ENCODE measurements around the gene LANCL3. TPM values are rescaled to one million over a fixed set of nuclear protein-coding genes. Genes with fewer than 3 reads are reported as not detected.
A peak's percentile ranks its signal among the peaks of the same experiment; 100 is the strongest.

LANCL3 gene
- total RNA-seq, 1 experiment from 2014 or later = 0.47 TPM

DNA sequence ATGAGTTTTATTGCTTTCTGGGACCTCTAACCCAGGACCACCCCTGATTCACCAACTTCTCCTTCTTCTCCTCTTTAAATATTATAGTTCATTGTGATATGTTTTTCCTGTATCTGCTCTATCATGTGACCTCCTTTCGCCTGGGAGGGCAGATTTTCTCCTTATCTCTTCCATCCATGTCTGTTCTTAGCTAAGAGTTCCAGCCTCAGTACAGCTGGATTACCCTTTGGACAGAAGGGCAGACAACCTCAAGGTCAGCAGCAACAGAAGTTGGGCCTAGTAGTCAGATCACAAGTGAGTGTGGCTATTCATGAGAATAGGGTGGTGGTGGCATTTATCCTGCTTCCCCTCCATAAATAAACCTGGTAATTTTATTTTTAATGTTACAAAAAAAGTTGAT is 108.4 kb downstream of the LANCL3 start:
- no peak for DNase-seq (ENCODE audit: low spot score)

DNA sequence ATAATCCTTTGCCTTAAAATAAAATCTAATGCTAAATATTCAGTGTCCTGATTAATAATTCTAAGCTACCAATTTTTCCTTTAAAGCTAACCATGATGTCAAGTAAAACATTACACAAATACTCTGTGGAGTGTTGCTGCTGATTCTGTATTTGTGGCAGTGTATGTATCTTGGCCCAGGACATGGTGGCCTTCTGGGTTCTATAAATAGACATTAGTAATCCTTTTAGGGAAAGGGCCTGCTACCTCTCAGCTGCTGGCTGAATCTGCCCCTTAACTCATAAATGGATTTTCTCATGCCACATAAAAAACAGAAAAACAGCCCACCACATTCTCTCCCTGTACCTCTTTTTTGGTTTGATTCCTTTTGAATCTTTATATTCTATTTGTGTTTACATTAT is 113.0 kb downstream of the LANCL3 start:
- DNase-seq (ENCODE audit: low spot score) = no peak

DNA sequence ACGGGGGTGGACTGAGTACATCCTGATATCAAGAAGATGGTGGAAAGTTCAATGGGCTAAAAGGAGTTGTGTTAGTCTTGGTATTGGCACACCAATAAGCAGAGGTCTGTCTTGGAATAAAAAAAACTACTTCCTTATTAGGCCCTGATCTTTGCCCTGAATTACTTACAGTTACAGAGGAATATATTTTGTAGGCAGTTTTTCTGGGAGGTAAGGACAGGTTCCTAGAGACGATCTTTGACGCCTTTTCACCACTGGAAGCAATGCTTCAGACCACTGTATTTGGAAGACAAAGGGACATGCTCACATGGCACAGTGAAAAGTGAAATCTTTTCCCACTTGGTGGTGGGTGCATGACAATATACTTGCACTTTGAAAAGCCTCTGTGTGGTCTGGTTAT is 113.5 kb downstream of the LANCL3 start:
- no peak for DNase-seq (ENCODE audit: low spot score)

DNA sequence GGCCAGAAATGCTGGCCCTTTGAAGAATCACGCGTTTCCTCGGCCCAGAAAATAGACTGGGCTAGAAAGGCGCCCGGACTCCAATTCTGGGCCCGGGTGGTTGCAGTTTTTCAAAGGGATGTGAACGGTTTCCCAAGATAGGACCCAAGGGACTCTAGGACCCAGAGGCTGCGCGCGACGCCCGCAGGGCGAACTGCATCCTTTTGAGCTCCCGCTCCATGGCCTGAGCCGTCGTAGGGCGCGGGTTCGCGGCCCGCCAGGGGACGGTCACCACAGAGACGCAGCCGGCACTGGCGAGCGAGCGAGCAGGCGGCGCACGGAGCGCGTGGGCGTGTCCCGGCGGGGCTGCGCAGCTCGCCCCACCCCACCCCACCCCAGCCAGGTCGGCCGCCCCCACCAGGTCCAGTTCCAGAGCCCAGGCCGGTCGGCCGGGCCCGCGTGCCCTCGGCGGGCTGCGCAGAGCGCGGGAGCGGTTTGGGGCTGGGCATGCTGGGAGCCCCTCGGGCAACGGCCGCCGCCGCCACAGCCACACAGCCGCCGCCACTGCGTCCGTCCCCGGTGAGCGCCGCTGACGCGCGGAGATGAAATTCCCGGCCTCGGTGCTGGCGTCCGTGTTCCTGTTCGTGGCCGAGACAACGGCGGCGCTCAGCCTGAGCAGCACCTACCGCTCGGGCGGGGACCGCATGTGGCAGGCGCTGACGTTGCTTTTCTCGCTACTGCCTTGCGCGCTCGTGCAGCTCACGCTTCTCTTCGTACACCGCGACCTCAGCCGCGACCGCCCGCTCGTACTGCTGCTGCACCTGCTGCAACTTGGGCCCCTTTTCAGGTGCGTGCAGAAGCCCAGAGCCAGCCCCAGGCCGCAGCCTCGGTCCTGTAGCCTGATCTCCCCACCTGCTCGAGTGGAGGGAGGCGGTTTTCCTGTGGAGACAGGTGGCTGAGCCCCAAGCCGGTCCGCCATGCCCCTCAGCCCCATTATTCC is 114.2 kb downstream of the LANCL3 start, which contains the start of gene XK:
Gene XK (plus strand): TSS at position 411 of the 979 bp plus-strand sequence. CDS start 171 bp downstream, at position 582.
- peak; percentile 46 for DNase-seq (ENCODE audit: low spot score)

DNA sequence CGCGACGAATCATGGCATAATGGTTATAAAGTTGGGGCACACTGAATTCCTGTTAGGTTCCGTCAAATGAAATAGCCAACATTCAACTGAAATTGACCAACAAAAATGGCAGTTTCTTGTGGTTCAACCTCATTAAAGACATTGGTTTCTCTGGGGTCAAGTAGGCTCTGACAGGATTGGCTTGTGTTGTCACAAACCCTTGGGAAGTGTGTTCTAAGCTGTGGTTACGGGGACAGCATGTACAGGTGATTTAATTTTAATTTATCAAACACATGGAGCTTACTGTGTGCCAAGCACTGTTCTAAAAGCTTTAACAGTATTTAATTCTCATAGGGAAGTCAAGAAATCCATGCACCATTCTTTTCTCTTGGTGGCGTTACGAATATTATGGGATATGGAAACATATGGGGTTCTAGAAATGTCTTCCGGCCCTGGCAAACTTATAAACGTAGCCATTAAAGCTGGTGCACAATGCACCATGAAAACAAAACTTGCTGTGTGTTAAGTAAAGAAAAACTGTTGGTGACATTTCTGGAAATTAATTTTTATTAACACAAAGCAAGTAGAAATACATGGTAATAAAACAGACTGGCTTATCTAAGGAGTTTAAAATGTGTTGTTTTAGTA is 115.0 kb downstream of the LANCL3 start:
- no peak for DNase-seq (ENCODE audit: low spot score)

DNA sequence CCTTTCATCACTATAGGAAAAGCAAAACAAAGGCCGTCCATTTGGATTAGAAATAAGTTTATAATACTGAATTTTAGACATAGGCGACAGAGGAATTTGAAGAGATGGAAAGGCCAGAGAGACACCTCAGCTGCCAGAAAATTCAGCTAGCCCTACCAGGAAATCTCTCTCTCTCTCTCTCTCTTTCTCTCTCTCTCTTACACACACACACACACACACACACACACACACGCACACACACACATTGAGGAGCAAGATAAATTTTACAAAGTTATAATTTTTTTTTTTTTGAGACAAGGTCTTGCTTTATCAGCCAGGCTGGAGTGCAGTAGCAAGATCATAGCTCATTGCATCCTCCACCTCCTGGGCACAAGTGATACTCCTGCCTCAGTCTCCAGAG is 115.5 kb downstream of the LANCL3 start:
- no peak for DNase-seq (ENCODE audit: low spot score)

DNA sequence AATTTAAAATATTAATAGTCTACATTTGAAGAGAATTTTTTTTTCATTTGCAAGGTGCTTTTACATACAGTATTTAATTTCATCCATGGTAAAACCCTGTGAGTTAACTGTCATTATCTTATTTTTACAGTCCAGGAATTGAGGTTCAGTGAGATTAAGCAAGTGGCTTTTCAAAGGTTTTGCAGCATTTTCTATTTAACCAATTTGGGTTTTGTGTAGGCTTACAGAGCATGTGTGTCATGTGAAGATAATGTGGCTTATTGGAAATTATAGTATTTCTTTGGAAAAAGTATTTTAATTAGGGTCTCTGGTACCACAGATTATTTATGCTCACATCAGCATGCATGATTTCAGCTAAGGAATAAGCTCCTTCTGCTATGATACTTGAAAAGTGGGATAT is 118.7 kb downstream of the LANCL3 start:
- no peak for DNase-seq (ENCODE audit: low spot score)

DNA sequence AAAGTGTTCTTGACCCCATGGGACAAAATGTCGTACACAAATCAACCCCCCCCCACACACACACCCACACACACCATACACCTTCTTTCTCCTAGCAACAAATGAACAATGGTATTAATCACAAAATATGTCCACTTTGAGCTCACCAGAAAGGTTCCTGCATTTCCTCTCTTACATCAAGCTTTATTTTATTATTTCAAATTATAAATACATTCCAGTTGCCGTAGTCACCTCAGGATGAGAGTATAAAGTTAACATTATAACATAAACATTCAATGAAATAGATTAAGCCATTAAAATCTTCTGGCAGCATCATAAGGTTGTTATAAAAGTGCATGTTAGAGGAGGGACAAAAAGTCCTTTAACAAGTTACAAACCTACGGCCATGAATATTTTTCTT is 121.5 kb downstream of the LANCL3 start:
- DNase-seq (ENCODE audit: low spot score) = no peak

DNA sequence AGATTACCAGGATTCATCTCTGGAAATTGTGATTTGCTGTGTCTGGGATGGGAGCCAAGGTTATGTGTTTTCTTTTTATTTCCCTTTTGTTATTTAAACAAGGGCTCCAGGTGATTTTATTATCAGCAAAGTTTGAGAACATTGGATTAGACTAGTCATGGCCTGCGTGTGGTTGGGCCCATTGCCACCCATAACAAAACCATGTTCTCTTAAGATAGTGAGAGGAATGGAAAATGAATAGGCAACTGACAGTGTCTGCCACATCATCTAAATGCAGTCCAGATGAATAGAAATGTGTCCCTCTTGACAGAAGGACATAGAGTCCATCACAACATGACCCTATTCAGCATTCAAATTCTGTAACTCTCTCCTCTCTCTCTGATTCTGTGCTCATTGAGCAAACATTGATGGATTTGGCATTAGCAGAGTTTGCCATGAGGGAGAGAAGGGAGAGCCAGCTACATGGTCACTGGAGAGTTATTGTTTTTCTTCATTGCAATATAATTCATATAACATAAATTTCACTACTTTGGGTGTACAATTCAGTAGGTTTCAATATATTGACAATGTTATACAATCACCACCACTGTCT is 125.8 kb downstream of the LANCL3 start:
- no peak for DNase-seq (ENCODE audit: low spot score)

DNA sequence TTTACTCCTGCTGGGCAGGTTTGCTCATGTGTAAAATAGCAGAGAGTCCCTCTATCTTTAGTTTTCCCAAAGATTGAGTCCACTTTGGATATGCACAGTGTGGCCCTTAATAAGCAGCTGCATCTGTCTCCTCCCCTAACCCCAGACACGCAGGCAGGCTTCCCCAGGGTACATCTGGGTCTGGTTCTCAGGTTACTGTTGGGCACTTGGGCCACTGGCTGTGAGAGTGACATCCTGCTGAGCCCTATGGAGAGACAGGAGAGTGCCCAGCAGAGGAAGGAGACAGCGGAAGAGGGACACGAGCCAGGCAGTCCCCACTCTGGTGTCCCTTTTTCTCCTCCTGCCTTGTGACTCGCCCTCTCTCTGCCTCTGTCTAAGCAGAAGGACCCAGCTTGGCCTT is 130.1 kb downstream of the LANCL3 start:
- DNase-seq (ENCODE audit: low spot score) = no peak

DNA sequence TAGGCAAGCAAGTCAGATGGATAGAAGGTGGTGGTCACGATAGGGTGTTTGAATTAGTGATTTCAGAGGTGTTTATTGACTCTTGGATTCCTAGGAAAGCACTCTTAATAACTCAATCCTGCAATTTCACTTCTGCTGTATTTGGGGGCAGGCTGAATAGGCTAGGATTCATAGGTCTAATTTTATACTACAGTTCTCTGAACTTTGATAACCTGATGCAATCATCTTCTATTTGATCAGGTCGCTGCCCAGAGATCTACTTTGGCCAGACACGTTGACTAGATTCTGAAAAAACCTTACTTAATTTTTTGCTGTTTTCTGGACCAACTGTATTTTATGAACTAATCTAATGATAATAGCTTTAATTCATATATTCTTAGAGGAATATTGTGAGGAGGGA is 140.5 kb downstream of the LANCL3 start:
- no peak for DNase-seq (ENCODE audit: low spot score)

DNA sequence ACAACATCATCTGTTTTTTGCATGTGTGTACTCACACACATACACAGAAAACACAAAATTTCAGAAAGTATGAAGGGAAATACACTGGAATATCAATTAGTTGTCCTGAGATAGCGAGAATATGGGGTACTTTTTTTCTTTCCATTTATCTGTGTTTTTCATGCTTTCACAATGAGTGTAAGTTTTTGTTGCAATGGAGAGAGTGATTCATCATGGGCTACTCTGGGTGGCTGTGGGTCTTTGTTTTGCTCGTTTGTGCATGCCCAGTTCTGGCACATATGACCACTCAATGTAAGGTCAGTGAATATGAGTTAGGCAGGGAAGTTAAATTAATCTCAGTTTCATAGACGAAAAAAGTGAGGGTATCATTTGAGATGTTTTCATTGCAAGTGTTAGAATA is 141.0 kb downstream of the LANCL3 start:
- no peak for DNase-seq (ENCODE audit: low spot score)

DNA sequence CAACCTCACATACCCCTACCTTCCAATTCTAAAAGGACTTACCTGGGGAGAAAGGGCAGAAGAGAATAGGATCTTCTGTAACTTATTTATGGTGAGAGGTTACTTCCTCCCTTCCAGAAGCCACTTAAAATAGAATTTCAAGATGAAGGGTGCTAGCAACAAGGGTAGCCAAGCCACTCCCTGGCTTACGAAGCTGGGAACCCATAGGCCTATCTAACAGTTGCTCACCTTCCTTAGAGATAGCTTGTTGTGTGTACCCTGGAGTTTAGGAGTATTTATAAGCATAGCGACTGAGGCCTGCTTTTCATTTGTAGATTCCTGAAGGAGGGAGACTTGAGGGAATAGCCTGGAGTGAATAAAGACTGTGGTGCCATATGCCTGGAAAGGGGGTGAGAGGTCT is 143.0 kb downstream of the LANCL3 start:
- DNase-seq (ENCODE audit: low spot score) = no peak

DNA sequence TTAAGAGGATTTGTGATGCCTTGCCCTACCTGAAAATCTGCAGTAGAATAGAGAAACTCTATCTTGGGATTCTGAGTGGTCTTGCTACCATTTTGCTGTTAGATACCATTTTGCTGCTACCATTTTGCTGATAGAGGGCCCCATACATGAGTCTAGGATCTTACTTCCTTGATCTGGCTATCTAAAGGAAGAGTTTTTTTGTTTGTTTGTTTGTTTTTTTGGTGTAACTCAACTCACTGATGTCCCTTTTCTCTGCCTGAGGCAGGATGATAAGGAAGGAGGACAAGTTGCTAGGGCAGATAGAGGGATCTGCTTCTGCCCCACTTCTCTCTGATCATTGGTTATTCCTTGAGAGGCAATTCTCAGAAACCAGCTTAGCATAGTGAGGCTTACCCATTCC is 145.1 kb downstream of the LANCL3 start:
- DNase-seq (ENCODE audit: low spot score) = no peak

DNA sequence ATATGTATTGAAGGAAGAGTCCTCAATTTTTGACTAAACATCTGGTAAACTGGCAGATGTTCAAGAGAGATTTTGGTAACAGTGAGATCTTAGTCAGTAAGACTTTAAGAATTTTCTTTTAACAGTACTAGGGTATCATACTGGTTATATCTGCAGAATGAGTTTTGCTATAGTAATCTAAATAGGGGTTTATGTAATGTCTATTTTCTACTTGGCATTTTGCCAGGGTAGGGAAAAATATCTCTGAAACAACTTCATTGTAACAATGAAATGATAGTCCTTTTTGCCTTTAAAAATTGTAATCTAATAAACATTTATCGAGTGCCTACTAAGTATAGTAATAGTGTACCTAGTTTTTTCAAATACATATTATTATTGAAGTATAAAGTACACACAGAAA is 146.2 kb downstream of the LANCL3 start:
- no peak for DNase-seq (ENCODE audit: low spot score)

DNA sequence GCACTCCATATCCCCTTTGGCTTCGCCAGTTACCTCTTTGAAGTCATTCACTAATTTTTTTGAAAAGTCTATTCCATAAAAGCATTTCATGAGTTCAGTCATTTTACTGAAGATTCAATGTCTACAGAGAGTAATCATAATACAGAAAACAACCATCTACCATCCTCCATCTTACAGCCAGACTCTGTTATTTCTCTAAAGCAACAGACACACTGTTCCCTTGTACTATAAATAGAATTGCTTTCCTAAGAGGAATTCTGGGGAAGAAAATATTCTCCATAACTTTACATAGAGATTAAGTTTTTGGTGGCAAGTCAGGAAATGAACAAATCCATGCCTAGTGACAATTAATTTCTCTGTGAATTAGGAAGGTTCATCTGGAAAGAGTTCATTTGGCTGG is 151.1 kb downstream of the LANCL3 start:
- DNase-seq (ENCODE audit: low spot score) = no peak

DNA sequence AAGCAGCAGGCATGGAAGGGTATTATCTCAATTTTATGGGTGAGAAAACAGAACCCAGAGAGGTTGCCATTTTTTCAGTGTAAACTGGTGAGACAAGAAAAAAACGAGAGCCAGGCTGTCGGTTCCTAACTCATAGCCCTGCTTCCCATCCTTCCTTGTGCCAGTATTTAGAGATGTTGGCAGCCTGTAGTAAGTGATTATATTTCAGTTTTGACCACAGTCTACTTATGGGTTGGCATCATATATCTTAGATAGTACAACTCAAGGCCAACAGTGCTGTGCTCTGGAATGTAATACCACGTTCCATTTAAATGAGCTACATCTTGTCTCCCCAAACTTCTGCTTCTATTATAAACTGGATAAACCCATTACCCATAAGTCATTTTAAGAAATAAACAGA is 154.9 kb downstream of the LANCL3 start:
- no peak for DNase-seq (ENCODE audit: low spot score)

Other genes with a start within 250 kb of the LANCL3 start
- gene PRRG1, start 222.3 kb upstream of the LANCL3 start, total RNA-seq (2014; rRNA removed; shearing (Covaris generic)) = 16.9 and 18.0 TPM in 2 replicates
- gene XK, start 114.1 kb downstream of the LANCL3 start, total RNA-seq (2014; rRNA removed; shearing (Covaris generic)) = 2.0 and 2.2 TPM in 2 replicates
- gene CYBB, start 208.4 kb downstream of the LANCL3 start, total RNA-seq (2014; rRNA removed; shearing (Covaris generic)) = 0.19 TPM in 1 of 2 replicates, not detected in the other